SK-N-SH treated with all-trans-retinoic acid at 6 μM for 48 hours (cell line): ENCODE measurements around the gene CFAP58.

Source experiments
- ARNTL ChIP-seq: fragments of 450-650 bp; formaldehyde crosslinking; IDR thresholded peaks from 2 replicates; pipeline ENCODE4 v1.5.0; 2020; ENCODE audit warnings: low read depth, mild to moderate bottlenecking, moderate library complexity, borderline replicate concordance
- TF ChIP-seq, protein P1 (sequence below): fragments of 250-450 bp; sonication (Bioruptor Pico); IDR thresholded peaks from 2 replicates; pipeline ENCODE4 v1.8.0; 2020; ENCODE audit warnings: mild to moderate bottlenecking, moderate library complexity, borderline replicate concordance

DNA sequence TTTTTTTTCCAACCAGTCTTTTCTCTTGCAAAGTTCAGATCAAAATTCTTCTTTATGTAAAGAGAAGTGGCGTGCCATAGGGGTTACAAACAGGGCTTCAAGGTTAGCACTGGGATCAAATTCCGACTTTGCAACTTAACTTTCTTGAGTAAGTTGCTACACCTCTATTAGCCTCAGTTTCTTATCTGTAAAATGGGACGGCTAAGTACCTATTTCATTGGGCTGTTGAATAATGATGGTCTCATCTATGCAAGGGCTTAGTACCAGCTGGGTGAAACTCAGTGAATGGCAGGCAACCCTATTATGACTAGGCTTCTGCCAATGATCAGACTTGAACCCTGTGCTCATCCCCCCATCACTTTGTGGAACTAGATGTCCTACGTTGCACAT is 49.3 kb upstream of the CFAP58 start:
- TF ChIP-seq ARNTL (CRISPR knock-in tag): no peak
- TF ChIP-seq, protein P1, sequence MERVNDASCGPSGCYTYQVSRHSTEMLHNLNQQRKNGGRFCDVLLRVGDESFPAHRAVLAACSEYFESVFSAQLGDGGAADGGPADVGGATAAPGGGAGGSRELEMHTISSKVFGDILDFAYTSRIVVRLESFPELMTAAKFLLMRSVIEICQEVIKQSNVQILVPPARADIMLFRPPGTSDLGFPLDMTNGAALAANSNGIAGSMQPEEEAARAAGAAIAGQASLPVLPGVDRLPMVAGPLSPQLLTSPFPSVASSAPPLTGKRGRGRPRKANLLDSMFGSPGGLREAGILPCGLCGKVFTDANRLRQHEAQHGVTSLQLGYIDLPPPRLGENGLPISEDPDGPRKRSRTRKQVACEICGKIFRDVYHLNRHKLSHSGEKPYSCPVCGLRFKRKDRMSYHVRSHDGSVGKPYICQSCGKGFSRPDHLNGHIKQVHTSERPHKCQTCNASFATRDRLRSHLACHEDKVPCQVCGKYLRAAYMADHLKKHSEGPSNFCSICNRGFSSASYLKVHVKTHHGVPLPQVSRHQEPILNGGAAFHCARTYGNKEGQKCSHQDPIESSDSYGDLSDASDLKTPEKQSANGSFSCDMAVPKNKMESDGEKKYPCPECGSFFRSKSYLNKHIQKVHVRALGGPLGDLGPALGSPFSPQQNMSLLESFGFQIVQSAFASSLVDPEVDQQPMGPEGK (CRISPR knock-in tag): no peak
